Mesothelial cell of epicardium (in vitro differentiated cells): ENCODE data around the gene PPP1R3E. TPM values are rescaled to one million over a fixed set of nuclear protein-coding genes. Genes with fewer than 3 reads are reported as not detected.

Experiments used
- DNase-seq, 2 experiments: peaks; one replicate each; pipeline ENCODE4 v3.0.0; 2021; ENCODE audit warnings: low spot score in 2 of 2; ENCODE audit not compliant: unreplicated experiment in 2 of 2
- H3K27ac Mint-ChIP-seq: 2 replicates; pipeline ENCODE4 v1.8.0; 2021; ENCODE audit warnings: mixed read lengths
- H3K27me3 Mint-ChIP-seq: 2 replicates; pipeline ENCODE4 v1.8.0; 2021; ENCODE audit warnings: low read depth, mixed read lengths
- H3K36me3 Mint-ChIP-seq: 2 replicates; pipeline ENCODE4 v1.8.0; 2021; ENCODE audit warnings: mixed read lengths
- H3K4me1 Mint-ChIP-seq: 2 replicates; pipeline ENCODE4 v1.8.0; 2021; ENCODE audit warnings: mixed read lengths
- H3K4me3 Mint-ChIP-seq: 2 replicates; pipeline ENCODE4 v1.8.0; 2021; ENCODE audit warnings: mild to moderate bottlenecking, moderate library complexity, mixed read lengths
- H3K9me3 Mint-ChIP-seq: 2 replicates; pipeline ENCODE4 v1.8.0; 2021; ENCODE audit warnings: mixed read lengths
- CTCF ChIP-seq: fragments of 200-600 bp; sonication (generic); IDR thresholded peaks from one replicate; pipeline ENCODE4 v1.5.0; 2021; ENCODE audit warnings: antibody characterized with exemption; ENCODE audit not compliant: unreplicated experiment
- total RNA-seq: library from RNA; stranded (reverse); gene quantifications from 3 replicates; pipeline ENCODE4 v1.2.1, GENCODE V29; 2021

PPP1R3E gene, protein sequence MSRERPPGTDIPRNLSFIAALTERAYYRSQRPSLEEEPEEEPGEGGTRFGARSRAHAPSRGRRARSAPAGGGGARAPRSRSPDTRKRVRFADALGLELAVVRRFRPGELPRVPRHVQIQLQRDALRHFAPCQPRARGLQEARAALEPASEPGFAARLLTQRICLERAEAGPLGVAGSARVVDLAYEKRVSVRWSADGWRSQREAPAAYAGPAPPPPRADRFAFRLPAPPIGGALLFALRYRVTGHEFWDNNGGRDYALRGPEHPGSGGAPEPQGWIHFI
- total RNA-seq, result 9.3 to 11.5 TPM (median 10.7 TPM) in 3 replicates

DNA sequence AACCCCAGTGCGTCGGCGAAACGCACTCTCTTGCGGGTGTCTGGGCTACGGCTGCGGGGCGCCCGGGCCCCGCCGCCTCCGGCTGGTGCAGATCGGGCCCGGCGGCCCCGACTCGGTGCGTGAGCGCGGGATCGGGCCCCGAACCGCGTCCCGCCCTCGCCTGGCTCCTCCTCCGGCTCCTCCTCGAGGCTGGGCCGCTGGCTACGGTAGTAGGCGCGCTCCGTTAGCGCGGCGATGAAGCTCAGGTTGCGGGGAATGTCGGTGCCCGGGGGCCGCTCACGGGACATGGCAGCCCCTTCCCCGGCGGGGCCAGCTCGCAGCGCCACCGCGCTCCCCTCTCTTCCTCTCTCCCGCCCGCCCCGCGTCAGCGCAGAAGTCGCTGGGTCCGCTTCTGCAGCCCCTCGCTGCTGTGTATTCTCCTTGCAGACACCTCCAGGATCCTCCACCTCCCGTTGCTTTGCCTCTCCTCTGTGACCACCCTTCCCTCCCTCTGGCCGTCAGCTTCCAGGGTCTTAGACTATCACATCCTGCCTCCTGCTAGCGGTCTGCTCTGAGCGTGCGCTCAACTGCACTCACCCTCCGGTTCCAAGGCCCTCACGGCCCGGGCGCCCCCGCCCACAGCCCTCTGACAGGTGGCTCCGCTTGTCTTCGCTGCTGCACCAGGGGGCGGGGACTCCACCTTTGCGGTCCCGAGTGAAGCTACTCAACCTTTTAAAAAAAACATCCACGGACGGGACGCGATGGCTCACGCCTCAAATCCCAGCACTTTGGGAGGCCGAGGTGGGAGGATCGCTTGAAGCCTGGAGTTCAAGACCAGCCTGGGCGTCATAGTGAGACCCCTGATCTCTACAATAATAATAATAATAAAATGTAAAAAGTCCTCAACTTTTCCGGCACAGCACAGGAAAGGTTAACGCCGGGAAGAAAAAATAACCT is at the start of gene PPP1R3E:
TSS of gene PPP1R3E (minus strand) at position 570 of the 936 bp plus-strand sequence. CDS start at position 287, 283 bp downstream.
- Mint-ChIP-seq H3K27me3 (no peaks in the 10 kb centered on the region), H3K9me3 (no peaks in the 10 kb centered on the region)

GRCh38 chr14:23351681-23352505 is 49.2 kb upstream of the PPP1R3E start:
- H3K4me3 Mint-ChIP-seq, result peak overlapping the region; percentile 69

More for the DNA sequence above, at the start of gene PPP1R3E:
- peaks cover 33% of the 10 kb centered on the region for H3K4me1 Mint-ChIP-seq
- peak; percentile 47 to 67 for DNase-seq
- H3K27ac Mint-ChIP-seq, result peak within 1 kb of the TSS; percentile 97
- peak within 1 kb of the TSS; percentile 87 for H3K4me3 Mint-ChIP-seq
- no peaks in the 10 kb centered on the region for H3K36me3 Mint-ChIP-seq
- TF ChIP-seq CTCF, result no peak

DNA sequence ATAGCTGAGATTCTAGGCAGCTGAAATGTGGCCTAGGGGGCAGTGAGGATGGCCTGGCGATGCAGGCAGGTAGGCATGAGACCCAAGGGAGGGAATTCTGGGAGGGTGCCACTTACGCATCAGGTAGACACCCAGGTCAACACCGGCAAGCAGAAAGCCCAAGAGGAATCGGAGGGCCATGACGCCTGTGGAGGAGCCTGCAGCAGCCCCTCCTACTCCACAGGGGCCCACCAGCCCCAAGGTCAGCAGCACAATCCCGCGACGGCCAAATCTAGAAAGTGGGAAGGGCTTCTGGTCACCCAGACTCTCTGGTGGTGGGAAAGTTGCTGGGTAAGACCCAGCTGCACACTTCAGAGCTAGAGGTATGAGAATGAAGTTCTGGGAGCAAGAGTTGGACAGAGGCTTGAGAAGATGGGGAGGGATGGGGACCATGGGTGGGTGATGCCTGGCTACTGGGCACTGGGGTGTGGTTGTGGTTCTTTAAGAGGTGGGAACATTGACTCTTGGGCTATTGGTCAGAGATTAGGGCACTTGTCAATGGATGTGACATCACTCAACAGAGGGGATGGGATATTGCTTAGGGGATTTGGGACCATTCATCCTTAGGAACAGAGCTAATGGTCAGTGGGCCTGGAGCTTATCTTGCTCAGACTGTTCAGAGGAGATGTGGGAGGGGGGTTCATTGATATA is 46.6 kb upstream of the PPP1R3E start:
- Mint-ChIP-seq H3K4me3 (no peak overlapping the region), H3K27ac (no peak overlapping the region), H3K27me3 (peaks cover 12% of the 10 kb centered on the region)

More at GRCh38 chr14:23351681-23352505, 49.2 kb upstream of the PPP1R3E start:
- H3K27me3 Mint-ChIP-seq, result peaks cover 12% of the 10 kb centered on the region
- H3K4me1 Mint-ChIP-seq, result peaks cover 10% of the 10 kb centered on the region
- H3K27ac Mint-ChIP-seq, result no peak overlapping the region
- no peak for DNase-seq
- no peaks in the 10 kb centered on the region for H3K9me3 Mint-ChIP-seq
- peaks cover 4% of the 10 kb centered on the region for H3K36me3 Mint-ChIP-seq
- no peak for TF ChIP-seq CTCF

DNA sequence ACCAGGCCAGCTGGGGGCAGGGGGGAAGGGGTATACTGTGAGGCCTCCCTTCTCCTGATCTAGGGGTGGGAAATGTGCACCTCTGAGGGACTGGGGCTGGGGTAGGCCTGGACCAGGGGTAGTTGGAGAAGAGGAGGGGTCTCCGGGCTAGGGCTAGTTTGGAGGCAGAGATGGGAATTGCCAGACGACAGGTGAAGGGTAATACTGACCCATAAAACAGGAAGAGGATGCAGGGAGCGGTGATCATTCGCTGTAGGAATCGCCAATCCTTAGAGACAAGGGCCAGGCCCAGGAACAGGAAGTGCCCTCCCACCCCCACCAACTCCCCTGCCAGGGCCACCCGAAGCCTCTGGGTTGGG is 45.6 kb upstream of the PPP1R3E start:
- DNase-seq, result no peak
- Mint-ChIP-seq H3K27me3 (peaks cover 12% of the 10 kb centered on the region), H3K4me1 (peaks cover 17% of the 10 kb centered on the region), H3K4me3 (no peak overlapping the region), H3K36me3 (no peaks in the 10 kb centered on the region), H3K9me3 (no peaks in the 10 kb centered on the region), H3K27ac (no peak overlapping the region)
- no peak for TF ChIP-seq CTCF

More for the DNA sequence above, 46.6 kb upstream of the PPP1R3E start:
- no peaks in the 10 kb centered on the region for H3K9me3 Mint-ChIP-seq
- H3K4me1 Mint-ChIP-seq, result peaks cover 18% of the 10 kb centered on the region
- H3K36me3 Mint-ChIP-seq, result no peaks in the 10 kb centered on the region
- no peak for DNase-seq
- TF ChIP-seq CTCF, result no peak
